ENCODE measurements around the gene BMP6. TPM values are rescaled to one million over a fixed set of nuclear protein-coding genes. Genes with fewer than 3 reads are reported as not detected.

BMP6 gene
- total RNA-seq, 1 experiment from 2014 or later, result 0.28 TPM

GRCh38 chr6:7727086-7727945, 1.4 kb downstream of the BMP6 start:
- Histone ChIP-seq H2BK5ac (ENCODE audit: insufficient read length, low read length) (no peak overlapping the region), H3K56ac (ENCODE audit: insufficient read length, low read depth, low read length) (no peak overlapping the region), H4K91ac (ENCODE audit: insufficient read length, low read depth, low read length) (no peak overlapping the region), H3K79me1 (ENCODE audit: insufficient read depth, low read depth, low read length, poor library complexity, severe bottlenecking) (no peaks in the 10 kb centered on the region), H3K27ac (ENCODE audit: insufficient read length, low read depth, low read length) (no peak overlapping the region), H3T11ph (ENCODE audit: low read length) (no peak overlapping the region), H3K4me2 (ENCODE audit: insufficient read depth, insufficient read length, low read length) (peak overlapping the region; percentile 77), H2BK15ac (ENCODE audit: low read depth, low read length) (no peak overlapping the region), H3K23ac (ENCODE audit: insufficient read length, low read depth, low read length) (no peak overlapping the region), H2BK120ac (ENCODE audit: low read depth, low read length, poor library complexity, severe bottlenecking) (no peak overlapping the region), H3K9me3 (ENCODE audit: control insufficient read depth, low read depth, low read length) (no peaks in the 10 kb centered on the region), H2AFZ (ENCODE audit: low read length) (no peak overlapping the region), H3K18ac (ENCODE audit: insufficient read length, low read depth, low read length) (peak overlapping the region; percentile 37), H3K9ac (ENCODE audit: extremely low read depth, insufficient read length, low read length) (no peak overlapping the region), H2BK20ac (ENCODE audit: low read depth, low read length, poor library complexity, severe bottlenecking) (no peak overlapping the region), H3K27me3 (ENCODE audit: insufficient read depth, low read length) (peaks cover 52% of the 10 kb centered on the region), H3K4me1 (ENCODE audit: insufficient read depth, low read length) (peaks cover 2% of the 10 kb centered on the region; the same call in 1 of the 2 replicates), H3K14ac (ENCODE audit: insufficient read depth, low read length) (peak overlapping the region; percentile 12; the same call in 1 of the 2 replicates), H2BK12ac (ENCODE audit: insufficient read length, low read depth, low read length) (no peak overlapping the region), H4K5ac (ENCODE audit: insufficient read length, low read depth, low read length) (no peak overlapping the region), H3K4ac (ENCODE audit: low read depth, low read length) (no peak overlapping the region), H4K20me1 (ENCODE audit: control insufficient read depth, insufficient read depth, insufficient read length) (no peaks in the 10 kb centered on the region), H4K8ac (replicated peaks; ENCODE audit: insufficient read length, low read depth, low read length) (no peak overlapping the region), H3K79me2 (ENCODE audit: insufficient read depth, low read length) (no peaks in the 10 kb centered on the region), H3K23me2 (ENCODE audit: insufficient read length, low read depth, low read length, poor library complexity, severe bottlenecking) (peaks cover 26% of the 10 kb centered on the region), H2AK5ac (ENCODE audit: insufficient read length, low read length) (no peak overlapping the region)
- no CpG with 5 or more reads among the region's 97 CpGs for WGBS (ENCODE audit: extremely low coverage, insufficient read length, low lambda C conversion rate)
- Mint-ChIP-seq H3K4me1 (peaks cover 34 to 38% of the 10 kb centered on the region in 2 experiments), H3K27ac (no peak overlapping the region), H3K9me3 (no peaks in the 10 kb centered on the region; a peak in 2 of 5 replicates), H3K27me3 (ENCODE audit: low read depth) (peaks cover 84% of the 10 kb centered on the region), H3K4me3 (peak overlapping the region; percentile 57 to 82), H3K36me3 (ENCODE audit: insufficient read depth in 1 of 3, low read depth in 3 of 3) (no peaks in the 10 kb centered on the region)
- TF ChIP-seq CTCF (conservative IDR thresholded peaks at IDR 0.05), result no peak
- peak; percentile 67 for DNase-seq
